Measurements from ENCODE around the gene NFATC3. TPM values are rescaled to one million over a fixed set of nuclear protein-coding genes. Genes with fewer than 3 reads are reported as not detected.

Gene NFATC3
- polyA plus RNA-seq, 3 donors, result 14.3 to 21.8 (median 15.8) TPM

DNA sequence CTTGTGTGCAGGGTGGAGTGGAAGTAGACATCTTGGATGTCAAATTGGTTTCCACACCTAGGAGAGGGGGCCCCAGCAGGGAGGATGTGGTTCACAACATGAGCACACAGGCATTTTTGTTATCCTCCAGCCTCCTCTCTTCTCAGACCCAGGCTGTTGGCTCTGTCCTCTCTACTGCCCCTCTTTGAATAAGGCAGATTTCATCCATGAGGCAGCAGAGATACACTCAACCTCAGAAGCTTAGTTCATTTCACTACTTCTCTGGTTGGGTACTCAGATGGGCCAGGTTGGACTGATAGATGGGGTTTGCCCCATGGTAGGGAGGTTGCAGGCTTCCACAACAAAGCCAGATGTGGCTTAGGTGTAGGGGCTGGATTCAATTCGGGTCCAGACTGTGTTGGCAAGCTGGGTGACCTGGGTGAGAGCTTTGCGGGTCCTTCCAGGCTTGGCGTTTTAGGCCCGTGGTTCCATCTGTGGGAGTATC lies 22.2 kb upstream of the NFATC3 start:
- Histone ChIP-seq H3K27ac (ENCODE audit: low read depth in 1 of 2, low read length in 2 of 2) (peak overlapping the region; percentile 14 to 90), H3K9ac (ENCODE audit: insufficient read depth, low read length, poor library complexity, severe bottlenecking) (no peak overlapping the region), H3K4me2 (replicated peaks; ENCODE audit: extremely low read depth, low read length, poor library complexity, severe bottlenecking) (no peak overlapping the region), H3K79me2 (ENCODE audit: insufficient read depth, low read length) (no peaks in the 10 kb centered on the region), H2AFZ (ENCODE audit: insufficient read depth, low read depth, low read length, poor library complexity, severe bottlenecking) (no peak overlapping the region), H3K9me3 (replicated peaks in 1 of 2; ENCODE audit: control insufficient read depth in 1 of 2, insufficient read depth in 1 of 2, low read length in 2 of 2) (no peaks in the 10 kb centered on the region), H4K20me1 (ENCODE audit: insufficient read depth, low read length) (no peaks in the 10 kb centered on the region), H3K4me3 (replicated peaks in 1 of 3; ENCODE audit: low read depth in 2 of 3, low read length in 3 of 3) (no peak overlapping the region), H3K4me1 (ENCODE audit: control insufficient read depth in 1 of 2, insufficient read depth in 2 of 2, low read length in 2 of 2) (peaks cover 55 to 56% of the 10 kb centered on the region in 2 donors), H3K27me3 (ENCODE audit: control insufficient read depth in 2 of 2, insufficient read depth in 2 of 2, low read length in 2 of 2) (no peaks in the 10 kb centered on the region), H3K36me3 (replicated peaks in 1 of 2; ENCODE audit: control insufficient read depth in 1 of 2, insufficient read depth in 2 of 2, low read length in 2 of 2) (peaks cover 21 to 71% of the 10 kb centered on the region in 2 donors)
- Mint-ChIP-seq H3K27ac (peak overlapping the region in 2 of 7 donors; percentile 63 to 68), H3K27me3 (ENCODE audit: low read depth in 3 of 3) (peaks cover 0 to 4% (median 0%) of the 10 kb centered on the region in 3 donors), H3K4me1 (peaks cover 64% of the 10 kb centered on the region), H3K4me3 (no peak overlapping the region), H3K36me3 (peaks cover 50 to 75% of the 10 kb centered on the region in 2 donors), H3K9me3 (no peaks in the 10 kb centered on the region)
- TF ChIP-seq, protein P1, sequence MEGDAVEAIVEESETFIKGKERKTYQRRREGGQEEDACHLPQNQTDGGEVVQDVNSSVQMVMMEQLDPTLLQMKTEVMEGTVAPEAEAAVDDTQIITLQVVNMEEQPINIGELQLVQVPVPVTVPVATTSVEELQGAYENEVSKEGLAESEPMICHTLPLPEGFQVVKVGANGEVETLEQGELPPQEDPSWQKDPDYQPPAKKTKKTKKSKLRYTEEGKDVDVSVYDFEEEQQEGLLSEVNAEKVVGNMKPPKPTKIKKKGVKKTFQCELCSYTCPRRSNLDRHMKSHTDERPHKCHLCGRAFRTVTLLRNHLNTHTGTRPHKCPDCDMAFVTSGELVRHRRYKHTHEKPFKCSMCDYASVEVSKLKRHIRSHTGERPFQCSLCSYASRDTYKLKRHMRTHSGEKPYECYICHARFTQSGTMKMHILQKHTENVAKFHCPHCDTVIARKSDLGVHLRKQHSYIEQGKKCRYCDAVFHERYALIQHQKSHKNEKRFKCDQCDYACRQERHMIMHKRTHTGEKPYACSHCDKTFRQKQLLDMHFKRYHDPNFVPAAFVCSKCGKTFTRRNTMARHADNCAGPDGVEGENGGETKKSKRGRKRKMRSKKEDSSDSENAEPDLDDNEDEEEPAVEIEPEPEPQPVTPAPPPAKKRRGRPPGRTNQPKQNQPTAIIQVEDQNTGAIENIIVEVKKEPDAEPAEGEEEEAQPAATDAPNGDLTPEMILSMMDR (IDR thresholded peaks at IDR 0.05), result no peak
- intact Hi-C loops (cut with micrococcal nuclease), result loop anchor here in 1 of 2 donors (5.0 to 10.0 kb wide), 2 partner anchors 181 to 238 kb away; partner anchors contain the start of gene NRN1L
- no CpG with 5 or more reads among the region's 4 CpGs for WGBS (ENCODE audit: insufficient coverage)
- no peak for DNase-seq

DNA sequence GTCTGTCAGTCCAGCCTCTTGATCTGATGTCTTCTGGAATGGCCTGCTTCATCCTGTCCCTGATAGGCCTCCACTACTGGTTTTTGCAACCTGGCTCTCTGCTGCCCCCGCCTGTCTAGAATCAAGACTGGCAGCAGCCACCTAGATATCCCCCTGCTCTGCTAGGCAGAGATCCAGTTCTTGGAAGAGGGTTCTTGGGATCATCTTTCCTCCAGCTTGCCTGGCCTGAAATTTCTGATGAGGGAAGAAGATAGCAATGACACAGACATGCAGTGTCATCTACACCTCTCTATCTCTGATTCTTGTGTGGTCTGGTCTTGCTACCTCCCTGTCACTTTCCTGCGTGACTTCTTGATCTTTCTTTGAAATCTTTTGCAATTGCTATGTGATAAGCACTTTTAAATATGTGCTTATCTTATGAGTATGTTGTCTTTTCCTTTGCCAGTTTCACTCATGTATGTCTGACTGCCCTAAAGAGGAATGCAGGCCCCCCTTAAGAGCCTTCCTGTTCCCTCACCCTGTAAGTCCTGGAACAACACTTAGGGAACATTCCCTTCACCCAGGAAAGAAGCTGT lies 20.3 kb upstream of the NFATC3 start:
- no peaks in the 10 kb centered on the region for H4K20me1 ChIP-seq (ENCODE audit: insufficient read depth, low read length)
- peak overlapping the region in 1 of 3 experiments; percentile 48 for H3K4me3 ChIP-seq (replicated peaks in 1 of 3; ENCODE audit: low read depth in 2 of 3, low read length in 3 of 3)
- H3K27ac Mint-ChIP-seq, result peak overlapping the region; percentile 52 to 96 (median 89)
- peak overlapping the region; percentile 55 for H3K4me2 ChIP-seq (replicated peaks; ENCODE audit: extremely low read depth, low read length, poor library complexity, severe bottlenecking)
- no peak overlapping the region for H3K4me3 Mint-ChIP-seq
- TF ChIP-seq, protein P1 (IDR thresholded peaks at IDR 0.05), result peak; percentile 93
- H3K36me3 ChIP-seq (replicated peaks in 1 of 2; ENCODE audit: control insufficient read depth in 1 of 2, insufficient read depth in 2 of 2, low read length in 2 of 2), result peaks cover 30 to 70% of the 10 kb centered on the region in 2 donors
- peaks cover 44 to 75% of the 10 kb centered on the region in 2 donors for H3K36me3 Mint-ChIP-seq
- peaks cover 58 to 59% of the 10 kb centered on the region in 2 donors for H3K4me1 ChIP-seq (ENCODE audit: control insufficient read depth in 1 of 2, insufficient read depth in 2 of 2, low read length in 2 of 2)
- no peaks in the 10 kb centered on the region for H3K79me2 ChIP-seq (ENCODE audit: insufficient read depth, low read length)
- peak overlapping the region; percentile 43 for H3K9ac ChIP-seq (ENCODE audit: insufficient read depth, low read length, poor library complexity, severe bottlenecking)
- DNase-seq, result peak; percentile 59 to 72 (median 65)
- no peaks in the 10 kb centered on the region for H3K27me3 ChIP-seq (ENCODE audit: control insufficient read depth in 2 of 2, insufficient read depth in 2 of 2, low read length in 2 of 2)
- H3K9me3 ChIP-seq (replicated peaks in 1 of 2; ENCODE audit: control insufficient read depth in 1 of 2, insufficient read depth in 1 of 2, low read length in 2 of 2), result no peaks in the 10 kb centered on the region
- H3K4me1 Mint-ChIP-seq, result peaks cover 60% of the 10 kb centered on the region
- intact Hi-C loops (cut with micrococcal nuclease), result loop anchor here (1.0 to 10.0 kb wide), 4 partner anchors 182 to 249 kb away; partner anchors contain the start of gene NRN1L (in 1 of the 2)
- 0% methylated on average over 1 of the region's 2 CpGs for WGBS (ENCODE audit: insufficient coverage)
- H3K27me3 Mint-ChIP-seq (ENCODE audit: low read depth in 3 of 3), result peaks cover 0 to 4% (median 0%) of the 10 kb centered on the region in 3 donors
- peak overlapping the region; percentile 75 for H2AFZ ChIP-seq (ENCODE audit: insufficient read depth, low read depth, low read length, poor library complexity, severe bottlenecking)
- H3K9me3 Mint-ChIP-seq, result no peaks in the 10 kb centered on the region
- peak overlapping the region; percentile 77 to 90 for H3K27ac ChIP-seq (ENCODE audit: low read depth in 1 of 2, low read length in 2 of 2)

Measured in CD14-positive monocyte (primary cell).